WI38 (cell line): ENCODE data around the gene SLC17A9.

Source experiments
- H3K4me3 ChIP-seq: 2 replicates; pipeline ENCODE4 v1.5.1; 2011; ENCODE audit warnings: low read depth, mild to moderate bottlenecking, control low read depth, low read length
- TF ChIP-seq, protein P1 (sequence below): IDR thresholded peaks from 2 replicates; pipeline ENCODE4 v1.5.1; 2012; ENCODE audit warnings: low read depth, mild to moderate bottlenecking, control low read depth, low read length

Gene SLC17A9

DNA sequence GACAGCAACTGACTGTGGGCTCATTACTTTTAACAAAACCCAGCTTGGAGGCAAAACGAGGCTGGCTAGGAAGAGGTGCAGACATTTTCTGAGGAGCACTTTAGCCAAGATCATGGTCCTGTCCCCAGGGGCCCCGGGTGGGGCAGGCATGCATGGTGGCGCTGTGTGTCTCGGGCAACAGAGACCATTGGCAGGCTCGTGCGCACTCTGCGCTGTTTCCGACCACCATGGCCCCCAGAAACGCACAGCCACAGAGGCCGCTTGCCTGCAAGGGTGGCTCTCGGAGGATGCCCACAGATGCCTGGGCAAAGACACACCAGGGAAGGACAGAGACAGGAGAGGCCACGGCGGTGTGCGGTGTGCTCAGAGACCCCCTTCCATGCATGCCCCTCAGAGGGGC lies 47.5 kb downstream of the SLC17A9 start:
- TF ChIP-seq, protein P1, sequence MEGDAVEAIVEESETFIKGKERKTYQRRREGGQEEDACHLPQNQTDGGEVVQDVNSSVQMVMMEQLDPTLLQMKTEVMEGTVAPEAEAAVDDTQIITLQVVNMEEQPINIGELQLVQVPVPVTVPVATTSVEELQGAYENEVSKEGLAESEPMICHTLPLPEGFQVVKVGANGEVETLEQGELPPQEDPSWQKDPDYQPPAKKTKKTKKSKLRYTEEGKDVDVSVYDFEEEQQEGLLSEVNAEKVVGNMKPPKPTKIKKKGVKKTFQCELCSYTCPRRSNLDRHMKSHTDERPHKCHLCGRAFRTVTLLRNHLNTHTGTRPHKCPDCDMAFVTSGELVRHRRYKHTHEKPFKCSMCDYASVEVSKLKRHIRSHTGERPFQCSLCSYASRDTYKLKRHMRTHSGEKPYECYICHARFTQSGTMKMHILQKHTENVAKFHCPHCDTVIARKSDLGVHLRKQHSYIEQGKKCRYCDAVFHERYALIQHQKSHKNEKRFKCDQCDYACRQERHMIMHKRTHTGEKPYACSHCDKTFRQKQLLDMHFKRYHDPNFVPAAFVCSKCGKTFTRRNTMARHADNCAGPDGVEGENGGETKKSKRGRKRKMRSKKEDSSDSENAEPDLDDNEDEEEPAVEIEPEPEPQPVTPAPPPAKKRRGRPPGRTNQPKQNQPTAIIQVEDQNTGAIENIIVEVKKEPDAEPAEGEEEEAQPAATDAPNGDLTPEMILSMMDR, result no peak
- no peak overlapping the region for H3K4me3 ChIP-seq

DNA sequence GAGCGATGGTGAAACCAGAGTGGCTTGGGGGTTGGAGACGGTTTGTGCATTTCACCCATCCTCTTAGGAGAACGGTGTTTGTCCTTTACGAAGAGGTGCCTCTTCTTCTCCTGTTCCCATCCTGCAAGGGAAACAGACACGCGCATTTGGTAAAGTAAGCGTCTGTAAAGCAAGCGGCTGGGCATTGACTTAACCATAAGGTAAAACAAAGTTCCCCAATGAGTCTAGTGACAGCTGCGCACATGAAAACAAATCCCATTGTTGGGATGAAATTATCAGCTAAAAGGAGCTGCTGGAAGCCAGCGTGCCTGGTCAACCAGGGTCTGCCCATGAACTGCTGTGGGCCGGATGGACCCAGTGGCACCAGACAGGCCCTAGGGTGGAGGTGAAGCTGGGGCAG lies 48.4 kb downstream of the SLC17A9 start:
- TF ChIP-seq, protein P1, result no peak

DNA sequence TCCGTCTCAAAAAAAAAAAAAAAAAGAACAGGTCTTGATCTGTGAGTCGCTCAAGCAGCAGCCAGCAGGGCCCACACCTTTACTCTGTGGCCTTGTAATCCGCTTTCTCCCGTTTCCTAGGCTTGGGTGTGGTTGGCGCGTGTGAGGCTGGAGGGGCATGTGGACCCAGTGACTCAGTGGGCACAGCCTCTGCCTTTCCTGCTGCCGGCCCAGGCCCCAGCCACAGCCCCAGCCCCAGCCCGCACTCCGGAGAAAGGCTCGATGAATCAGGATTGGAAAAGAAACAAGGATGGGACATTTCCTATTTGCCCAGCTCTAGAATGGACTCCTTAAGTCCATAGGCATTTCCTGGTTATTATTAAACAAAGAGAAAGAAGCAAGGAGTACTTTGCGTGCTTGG lies 50.0 kb downstream of the SLC17A9 start:
- TF ChIP-seq, protein P1, result no peak
- no peak overlapping the region for H3K4me3 ChIP-seq

More for the DNA sequence above, 48.4 kb downstream of the SLC17A9 start:
- no peak overlapping the region for H3K4me3 ChIP-seq

DNA sequence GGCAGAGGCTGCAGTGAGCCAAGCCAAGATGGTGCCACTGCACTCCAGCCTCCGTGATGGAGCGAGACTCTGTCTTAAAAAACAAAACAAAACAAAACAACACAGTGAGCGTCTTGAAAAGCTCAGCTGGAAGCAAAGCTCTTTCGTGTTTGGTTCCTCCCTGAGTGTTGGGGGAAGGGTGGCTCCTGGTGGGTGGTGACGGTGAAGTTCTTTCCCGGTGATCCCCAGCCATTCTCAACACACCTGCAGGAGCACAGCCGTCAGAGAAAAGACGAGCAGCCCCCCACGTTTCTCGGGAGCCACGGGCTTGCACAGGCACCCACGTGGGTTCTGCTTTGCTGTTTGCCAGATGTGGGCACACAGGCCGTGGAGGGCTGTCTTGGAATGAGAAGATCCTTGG lies 51.0 kb downstream of the SLC17A9 start:
- TF ChIP-seq, protein P1, result no peak
- H3K4me3 ChIP-seq, result no peak overlapping the region

DNA sequence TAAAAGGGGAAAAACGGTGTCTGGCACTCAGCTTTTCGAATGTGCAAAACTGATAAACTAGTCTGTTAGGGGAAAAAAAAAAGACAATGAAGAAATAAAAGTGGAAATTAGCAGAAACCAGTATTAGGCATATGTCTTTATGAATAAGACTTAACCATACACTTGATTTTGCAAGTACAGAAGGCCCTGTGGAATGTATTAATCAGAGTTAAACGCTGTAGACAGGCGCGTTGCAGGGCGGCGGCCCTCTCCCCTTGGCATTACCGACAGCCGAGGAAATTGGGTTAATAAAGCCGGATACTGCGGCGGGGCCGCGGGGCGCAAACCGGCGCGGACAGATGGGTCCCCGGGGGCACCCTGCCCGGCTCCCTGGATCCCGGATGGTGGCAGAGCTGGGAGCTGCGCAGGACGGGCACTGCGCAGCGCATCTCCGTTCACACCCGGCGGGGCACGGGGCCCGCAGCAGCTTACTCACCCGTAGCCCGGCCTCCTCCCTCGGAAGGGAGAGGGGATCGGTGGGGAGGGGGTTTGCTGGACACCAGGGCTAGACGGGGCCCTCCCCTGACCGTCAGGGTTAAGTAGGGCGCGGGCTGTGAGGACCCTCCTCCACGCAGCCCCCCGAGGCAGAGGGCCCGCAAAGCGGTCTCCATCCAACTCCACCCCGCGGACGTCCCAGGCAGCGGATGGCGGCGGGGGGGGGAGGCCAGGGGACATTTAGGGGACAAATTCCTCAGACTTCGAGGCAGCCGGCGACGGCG lies 52.3 kb downstream of the SLC17A9 start:
- no peak overlapping the region for H3K4me3 ChIP-seq
- TF ChIP-seq, protein P1, result no peak

DNA sequence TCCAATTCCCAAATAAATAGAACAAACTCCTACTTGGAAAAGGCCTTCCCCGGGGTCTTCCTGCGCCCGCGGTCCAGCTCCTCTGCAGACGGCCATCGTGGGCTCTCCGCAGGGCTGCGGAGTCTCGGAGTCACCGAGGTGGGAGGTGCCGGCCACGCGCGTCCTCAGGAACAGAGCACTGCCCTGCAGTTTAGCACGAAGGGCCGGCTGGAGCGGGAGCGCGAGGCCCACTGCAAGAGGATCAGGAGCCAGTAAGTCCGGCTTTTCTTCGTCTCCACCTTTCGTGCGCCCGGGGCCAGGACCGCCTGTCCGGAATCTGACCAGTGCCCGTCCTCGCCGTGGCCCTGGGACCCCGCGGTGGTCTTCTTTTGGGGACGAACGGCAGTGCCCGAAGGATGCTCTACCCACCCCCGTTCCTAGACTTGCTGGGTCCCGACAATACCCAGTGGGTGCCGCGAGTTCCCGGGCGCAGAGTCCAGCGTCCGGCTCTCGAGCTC lies 52.9 kb downstream of the SLC17A9 start:
- TF ChIP-seq, protein P1, result no peak
- no peak overlapping the region for H3K4me3 ChIP-seq

DNA sequence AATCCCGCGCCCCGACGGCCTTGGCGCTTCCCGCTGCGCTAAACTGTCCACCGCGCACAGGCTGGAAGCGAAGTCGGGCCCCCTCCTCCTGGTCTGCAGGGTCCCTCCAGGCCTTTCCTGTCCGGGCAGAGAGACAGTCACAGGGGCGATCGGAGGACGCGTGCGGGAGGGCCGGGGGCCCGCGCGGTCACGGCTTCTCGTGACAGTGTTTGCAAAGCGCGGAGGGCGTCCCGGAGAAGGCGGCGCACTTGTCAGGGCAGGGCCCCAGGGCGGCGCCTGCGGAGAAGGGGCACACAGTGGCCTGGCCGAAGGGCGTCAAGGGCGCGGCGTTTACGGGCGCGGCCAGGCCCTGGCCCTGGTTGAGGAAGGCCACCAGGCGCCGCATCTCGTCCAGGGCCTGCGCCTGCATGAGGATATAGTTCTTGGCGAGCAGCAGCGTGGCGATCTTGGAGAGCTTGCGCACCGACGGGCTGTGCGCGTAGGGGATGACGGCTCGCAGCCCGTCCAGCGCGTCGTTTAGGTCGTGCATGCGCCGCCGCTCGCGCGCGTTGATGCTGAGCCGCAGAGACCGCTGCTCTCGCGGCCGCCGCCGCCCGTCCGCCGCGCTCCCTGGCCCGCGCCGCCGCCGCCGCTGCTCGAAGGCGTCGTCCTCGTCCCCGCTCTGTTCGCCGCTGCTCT lies 53.5 kb downstream of the SLC17A9 start:
- TF ChIP-seq, protein P1, result no peak
- H3K4me3 ChIP-seq, result no peak overlapping the region
